Osteocyte (in vitro differentiated cells): Measurements from ENCODE around the gene EPHA1. TPM values are rescaled to one million over a fixed set of nuclear protein-coding genes. Genes with fewer than 3 reads are reported as not detected.

Experiments used
- DNase-seq: peaks from one replicate; pipeline ENCODE4 v3.0.0; 2021; ENCODE audit warnings: mixed read lengths; ENCODE audit not compliant: unreplicated experiment; ENCODE audit errors: extremely low spot score
- H3K27ac Mint-ChIP-seq: one replicate; pipeline ENCODE4 v1.8.0; 2021; ENCODE audit warnings: mild to moderate bottlenecking, mixed read lengths; ENCODE audit not compliant: unreplicated experiment
- H3K27me3 Mint-ChIP-seq: one replicate; pipeline ENCODE4 v1.8.0; 2021; ENCODE audit warnings: mixed read lengths; ENCODE audit not compliant: unreplicated experiment
- H3K36me3 Mint-ChIP-seq: one replicate; pipeline ENCODE4 v1.8.0; 2021; ENCODE audit warnings: mixed read lengths; ENCODE audit not compliant: unreplicated experiment
- H3K4me1 Mint-ChIP-seq: one replicate; pipeline ENCODE4 v1.8.0; 2021; ENCODE audit warnings: mixed read lengths; ENCODE audit not compliant: unreplicated experiment
- H3K4me3 Mint-ChIP-seq: one replicate; pipeline ENCODE4 v1.8.0; 2021; ENCODE audit warnings: mild to moderate bottlenecking, moderate library complexity, mixed read lengths; ENCODE audit not compliant: unreplicated experiment
- H3K9me3 Mint-ChIP-seq: one replicate; pipeline ENCODE4 v1.8.0; 2021; ENCODE audit warnings: mixed read lengths; ENCODE audit not compliant: unreplicated experiment
- CTCF ChIP-seq: fragments of 200-600 bp; sonication (generic); IDR thresholded peaks from 2 replicates; pipeline ENCODE4 v1.5.0; 2021; ENCODE audit warnings: antibody characterized with exemption, mild to moderate bottlenecking, moderate library complexity
- total RNA-seq: library from RNA; stranded (reverse); gene quantifications from 2 replicates; pipeline ENCODE4 v1.2.1, GENCODE V29; 2021

Gene EPHA1
- total RNA-seq, 1 donor from 2014 or later: not detected

DNA sequence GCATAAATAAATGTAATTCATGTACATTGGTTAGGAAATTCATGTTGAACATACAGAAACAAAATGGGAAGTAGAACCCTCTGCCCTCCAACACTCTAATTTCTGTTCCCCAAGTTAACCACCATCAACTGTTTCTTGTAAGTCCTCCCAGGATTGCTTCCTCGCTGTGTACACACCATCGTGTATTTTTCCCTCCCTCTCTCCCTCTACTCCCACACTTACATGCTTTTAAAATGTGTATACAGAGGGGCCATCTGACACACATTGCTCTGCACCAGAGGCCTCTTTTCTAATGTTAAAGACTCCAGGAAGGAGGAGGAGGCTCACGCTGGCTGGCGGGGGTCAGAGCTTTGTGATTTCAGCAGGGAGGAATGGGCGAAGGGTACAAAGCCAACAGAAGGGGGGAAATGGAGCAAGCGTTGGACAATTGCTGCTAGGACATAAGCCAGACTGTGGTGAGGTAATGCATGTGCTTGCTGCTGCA lies 1.9 kb upstream of the EPHA1 start:
- no peak for TF ChIP-seq CTCF
- no peak overlapping the region for H3K27ac Mint-ChIP-seq
- H3K9me3 Mint-ChIP-seq: no peaks in the 10 kb centered on the region
- peaks cover 28% of the 10 kb centered on the region for H3K4me1 Mint-ChIP-seq
- H3K27me3 Mint-ChIP-seq: peaks cover 20% of the 10 kb centered on the region
- DNase-seq: no peak
- H3K36me3 Mint-ChIP-seq: no peaks in the 10 kb centered on the region
- H3K4me3 Mint-ChIP-seq: no peak overlapping the region

- Mint-ChIP-seq H3K27ac (no peak overlapping the region), H3K36me3 (no peaks in the 10 kb centered on the region), H3K4me3 (no peak overlapping the region), H3K27me3 (peaks cover 20% of the 10 kb centered on the region), H3K4me1 (peaks cover 17% of the 10 kb centered on the region), H3K9me3 (no peaks in the 10 kb centered on the region)
- no peak for DNase-seq
- no peak for TF ChIP-seq CTCF
Measured at GRCh38 chr7:143408252-143408685, 387 bp downstream of the EPHA1 start.

DNA sequence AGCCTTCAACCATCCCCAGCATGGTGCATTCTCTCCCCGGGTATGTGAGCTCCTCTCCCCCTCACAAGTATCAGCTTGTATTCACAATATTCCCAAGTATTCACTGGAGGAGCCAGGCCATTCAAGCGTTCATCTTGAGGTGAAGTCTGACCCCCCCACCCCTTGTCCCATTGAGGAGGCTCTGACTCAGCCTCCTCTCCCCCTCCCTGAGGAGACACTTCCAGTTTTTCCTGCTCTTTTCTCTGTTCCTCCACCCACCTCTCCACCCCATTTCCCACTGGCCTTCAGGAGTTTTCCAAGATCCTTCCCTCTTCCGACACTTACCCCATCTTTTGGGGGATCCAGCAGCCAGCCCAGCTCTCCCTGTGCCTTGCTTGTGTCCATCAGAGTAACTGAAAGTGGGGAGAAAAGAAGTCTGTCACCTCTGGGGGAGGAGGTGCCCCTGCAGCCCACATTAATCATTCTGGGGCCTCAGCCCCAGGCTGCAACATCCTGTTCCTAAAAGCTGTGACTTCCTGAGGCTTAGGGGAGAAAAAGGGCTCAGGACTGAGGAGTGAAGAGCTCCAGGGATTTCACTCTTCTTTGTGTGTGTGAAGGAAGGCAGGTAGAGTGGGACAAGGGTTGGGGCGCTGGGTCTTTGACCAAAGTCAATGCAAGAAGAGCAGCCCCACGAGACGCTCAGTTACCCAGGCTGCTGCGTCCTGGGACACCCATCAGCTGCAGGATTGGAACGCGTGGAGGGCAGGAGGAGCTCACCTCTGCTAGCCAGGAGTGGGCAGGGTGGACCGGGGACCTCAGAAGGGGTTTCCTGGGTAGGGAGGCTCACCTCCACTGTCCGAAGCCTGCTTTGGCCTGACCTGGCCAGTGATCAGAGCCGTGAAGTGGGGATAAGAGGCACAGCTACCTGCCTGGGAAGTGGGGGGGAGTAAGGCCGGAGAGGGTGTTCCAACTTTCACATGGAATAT lies 1.1 kb downstream of the EPHA1 start:
- TF ChIP-seq CTCF: no peak
- H3K4me1 Mint-ChIP-seq: peaks cover 17% of the 10 kb centered on the region
- no peaks in the 10 kb centered on the region for H3K9me3 Mint-ChIP-seq
- H3K27me3 Mint-ChIP-seq: peaks cover 20% of the 10 kb centered on the region
- no peaks in the 10 kb centered on the region for H3K36me3 Mint-ChIP-seq
- no peak overlapping the region for H3K4me3 Mint-ChIP-seq
- no peak for DNase-seq
- H3K27ac Mint-ChIP-seq: no peak overlapping the region

GRCh38 chr7:143406002-143406357 lies 2.7 kb downstream of the EPHA1 start:
- DNase-seq: no peak
- Mint-ChIP-seq H3K27me3 (peaks cover 34% of the 10 kb centered on the region), H3K4me3 (no peak overlapping the region), H3K9me3 (no peaks in the 10 kb centered on the region), H3K27ac (no peak overlapping the region), H3K4me1 (peaks cover 17% of the 10 kb centered on the region), H3K36me3 (no peaks in the 10 kb centered on the region)
- no peak for TF ChIP-seq CTCF
